Stimulated activated CD4-positive, alpha-beta T cell treated with anti-CD3 and anti-CD28 coated beads, Interleukin-12 subunit alpha, Interleukin-12 subunit beta, amount 100 ng/mL, for 48 hours (primary cell): Measurements from ENCODE around the gene C6orf62.
"Not testable (repeated sequence)": the region's sequence is repeated elsewhere in the genome, so short reads cannot be mapped to it uniquely, and the experiment has no call there.

Source experiments
- DNase-seq, 3 donors: peaks; one replicate each; pipeline ENCODE4 v3.0.0-alpha.2; 2020; ENCODE audit warnings: low read depth in 2 of 3, low spot score in 1 of 3

C6orf62 gene

GRCh38 chr6:24668066-24668996 is 50.6 kb downstream of the C6orf62 start:
- not testable (repeated sequence) for DNase-seq

- no peak for DNase-seq
Measured at GRCh38 chr6:24667378-24667803, 51.6 kb downstream of the C6orf62 start.

- peak; percentile 85 to 93 (median 93) for DNase-seq
Measured at GRCh38 chr6:24666641-24667377, 52.1 kb downstream of the C6orf62 start, which contains the start of the genes ACOT13 and TDP2. TSS of gene ACOT13 (plus strand) at chr6:24667077. CDS start at chr6:24667264, 187 bp downstream. TSS of gene TDP2 (minus strand) at chr6:24666899. CDS start at chr6:24666862, 37 bp downstream.

- DNase-seq: peak in 2 of 3 donors; percentile 15 to 25
Measured at GRCh38 chr6:24666097-24666640, 52.8 kb downstream of the C6orf62 start.

- no peak for DNase-seq
Measured at GRCh38 chr6:24664046-24664987, 54.6 kb downstream of the C6orf62 start.

GRCh38 chr6:24663189-24663588 is 55.8 kb downstream of the C6orf62 start:
- DNase-seq: no peak

- no peak for DNase-seq
Measured at GRCh38 chr6:24662236-24662635, 56.7 kb downstream of the C6orf62 start.

GRCh38 chr6:24661759-24662158 is 57.2 kb downstream of the C6orf62 start:
- not testable (repeated sequence) for DNase-seq

- no peak for DNase-seq
Measured at GRCh38 chr6:24660105-24660504, 58.8 kb downstream of the C6orf62 start.

GRCh38 chr6:24659561-24659960 is 59.4 kb downstream of the C6orf62 start:
- DNase-seq: no peak

- DNase-seq: no peak
Measured at GRCh38 chr6:24658573-24659560, 60.1 kb downstream of the C6orf62 start.

GRCh38 chr6:24655215-24655614 is 63.7 kb downstream of the C6orf62 start:
- DNase-seq: no peak
